ENCODE results near the gene CHRNA5. TPM values are rescaled to one million over a fixed set of nuclear protein-coding genes. Genes with fewer than 3 reads are reported as not detected.

CHRNA5 gene
- total and polyA plus RNA-seq, 9 of the 15 experiments (the other 6 are each of a cell fraction or from before 2014, with no cell fraction given): 2.8 to 16.1 (median 11.4) TPM

DNA sequence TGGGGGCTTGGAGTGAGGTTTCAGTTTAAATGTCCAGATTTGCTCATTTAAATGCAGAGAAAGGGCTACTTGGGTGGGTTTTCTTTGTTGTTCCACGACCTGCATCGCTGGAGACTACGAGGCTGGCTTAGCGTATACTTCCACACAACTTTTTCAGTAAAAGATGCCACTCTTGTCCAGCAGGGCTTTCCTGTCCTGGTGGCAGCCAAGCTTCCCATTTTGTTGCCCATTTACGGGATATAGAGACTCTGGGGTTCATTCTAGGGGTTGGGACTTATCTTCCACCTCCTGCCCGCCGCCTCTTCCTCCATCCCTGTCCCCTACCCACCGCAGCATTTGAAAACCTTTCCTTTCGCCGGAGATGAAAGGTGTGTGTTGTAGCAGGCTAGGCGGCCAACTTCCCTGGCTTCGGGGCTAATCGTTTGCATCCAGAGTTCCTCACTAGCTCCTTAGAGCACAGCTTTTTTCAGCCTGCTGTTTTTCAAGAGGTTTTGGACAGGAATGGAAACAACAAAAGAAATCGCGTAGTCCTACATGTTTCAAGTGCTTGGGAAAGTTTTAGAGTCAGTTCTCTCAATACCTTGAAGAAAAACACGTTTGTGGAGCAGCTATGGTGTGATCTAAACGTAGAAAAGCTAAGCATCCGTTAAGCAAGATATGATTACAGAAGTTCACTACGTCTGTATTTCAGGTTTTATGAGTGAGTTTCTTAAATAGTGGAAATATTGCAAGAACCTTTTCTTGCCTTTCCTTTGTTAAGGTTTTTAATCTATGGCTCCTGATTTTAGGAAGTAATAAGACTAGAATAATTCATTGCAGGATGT is 843 bp downstream of the CHRNA5 start:
- peak overlapping the region; percentile 69 for H3K4me3 ChIP-seq
- DNase-seq (ENCODE audit: extremely low read depth in 1 of 4, low spot score in 3 of 4) (peak; percentile 18 to 36 (median 24)), FAIRE-seq (no peak), ATAC-seq (peak; percentile 23)
- H3K4me2 ChIP-seq (ENCODE audit: insufficient read depth, low read length): peak overlapping the region; percentile 88
- no peaks in the 10 kb centered on the region for H3K9me3 ChIP-seq (replicated peaks; ENCODE audit: control insufficient read depth, insufficient read depth, low read depth, low read length)
- H3K79me2 ChIP-seq (ENCODE audit: control insufficient read depth, insufficient read depth, low read length): peaks cover 4% of the 10 kb centered on the region; the same call in 2 of the 3 replicates
- H3K27ac ChIP-seq (ENCODE audit: extremely low read depth, low read depth, low read length): peak overlapping the region; percentile 57; the same call in 2 of the 3 replicates
- ChIA-PET CTCF (ENCODE audit: low intra/inter-chr PET ratio) (no interaction called here), POLR2A (interaction anchor here (0.6 to 5.4 kb wide), 9 partner anchors 10 to 197 kb away, joined by 3 to 62 read pairs (median 5); partner anchors contain the start of gene PSMA4)
- no peaks in the 10 kb centered on the region for H3K9me1 ChIP-seq (ENCODE audit: control insufficient read depth, insufficient read depth, low read length)
- H3K4me1 ChIP-seq (replicated peaks in 1 of 2; ENCODE audit: control insufficient read depth in 2 of 2, insufficient read depth in 2 of 2, low read length in 2 of 2): peaks cover 8 to 22% of the 10 kb centered on the region in 2 experiments; a peak in 4 of 5 replicates
- H2AFZ ChIP-seq (ENCODE audit: low read depth, low read length): peak overlapping the region; percentile 84
- no peaks in the 10 kb centered on the region; the same call in 1 of the 2 replicates for H4K20me1 ChIP-seq (replicated peaks; ENCODE audit: control insufficient read depth, insufficient read depth, low read length)
- WGBS (ENCODE audit: insufficient coverage, low coverage, missing lambda C conversion rate): 2% methylated on average over 19 of the region's 19 CpGs
- H3K9ac ChIP-seq (ENCODE audit: insufficient read depth in 1 of 2, low read depth in 2 of 2, low read length in 2 of 2): peak overlapping the region; percentile 64 to 89
- intact Hi-C loops (cut with micrococcal nuclease) (no loop called here), in situ Hi-C loops (cut with MboI) (no loop called here)
- H3K27me3 ChIP-seq (ENCODE audit: control insufficient read depth in 2 of 2, insufficient read depth in 2 of 2, low read length in 2 of 2): no peaks in the 10 kb centered on the region
- TSS peak; percentile 58 for BruUV-seq (replicated peaks)
- H3K36me3 ChIP-seq (ENCODE audit: control insufficient read depth, insufficient read depth, low read length): no peaks in the 10 kb centered on the region
- TF ChIP-seq SAFB (IDR thresholded peaks at IDR 0.05; ENCODE audit: borderline replicate concordance, low read depth, low read length) (no peak), MAFG (tag; conservative IDR thresholded peaks at IDR 0.05) (no peak), CTCF (IDR thresholded peaks at IDR 0.05 in 2 of 3, conservative IDR thresholded peaks at IDR 0.05 in 1 of 3; ENCODE audit: insufficient read depth in 2 of 3, low read depth in 1 of 3, low read length in 3 of 3) (0 out of 6 replicates have a peak, but pooled peaks of 1 of the 3 experiments have one; percentile 25), ZNF384 (IDR thresholded peaks at IDR 0.05; ENCODE audit: low read depth, low read length) (no peak), PHF20 (IDR thresholded peaks at IDR 0.05; ENCODE audit: partially characterized antibody) (no peak), HOMEZ (CRISPR knock-in tag; IDR thresholded peaks at IDR 0.05) (no peak), TAF15 (IDR thresholded peaks at IDR 0.05; ENCODE audit: low read depth, low read length) (no peak), ZBTB26 (CRISPR knock-in tag; IDR thresholded peaks at IDR 0.05) (no peak), XRCC3 (IDR thresholded peaks at IDR 0.05) (no peak), E2F5 (CRISPR knock-in tag; IDR thresholded peaks at IDR 0.05) (no peak), FOXA1 (IDR thresholded peaks at IDR 0.05; ENCODE audit: borderline replicate concordance) (no peak), ERF (CRISPR knock-in tag; IDR thresholded peaks at IDR 0.05) (no peak), PTRF (tag; IDR thresholded peaks at IDR 0.05) (no peak), HDAC2 (IDR thresholded peaks at IDR 0.05) (0 out of 2 replicates have a peak, but pooled peaks have one; percentile 39)
- TF ChIP-seq, protein P1, sequence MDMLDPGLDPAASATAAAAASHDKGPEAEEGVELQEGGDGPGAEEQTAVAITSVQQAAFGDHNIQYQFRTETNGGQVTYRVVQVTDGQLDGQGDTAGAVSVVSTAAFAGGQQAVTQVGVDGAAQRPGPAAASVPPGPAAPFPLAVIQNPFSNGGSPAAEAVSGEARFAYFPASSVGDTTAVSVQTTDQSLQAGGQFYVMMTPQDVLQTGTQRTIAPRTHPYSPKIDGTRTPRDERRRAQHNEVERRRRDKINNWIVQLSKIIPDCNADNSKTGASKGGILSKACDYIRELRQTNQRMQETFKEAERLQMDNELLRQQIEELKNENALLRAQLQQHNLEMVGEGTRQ (CRISPR knock-in tag; IDR thresholded peaks at IDR 0.05): no peak

Measured in K562 (cell line).